Left lobe of liver (tissue), 2 donors: ENCODE results near the gene MGAT5. TPM values are rescaled to one million over a fixed set of nuclear protein-coding genes. Genes with fewer than 3 reads are reported as not detected.

Experiments
- ATAC-seq: fragments of 200-7000 bp; cut with Tn5 transposase; one replicate; pipeline ENCODE4 v1.9.1; 2020; ENCODE audit warnings: mild to moderate bottlenecking, moderate library complexity
- DNase-seq: peaks from one replicate; pipeline ENCODE4 v3.0.0-alpha.2; 2020; ENCODE audit warnings: low spot score
- total RNA-seq: library from RNA; stranded (reverse); gene quantifications from one replicate; pipeline ENCODE4 v1.2.1, GENCODE V29; 2021
- donor health status: DM: no; HTN: no; CAD: no; lungs with moderate emphysema.
- donor health status: DM: no; HTN: yes; CAD: no.

The MGAT5 gene
- total RNA-seq, 1 donor from 2014 or later = 7.5 TPM

GRCh38 chr2:134331081-134331480 lies 77.2 kb downstream of the MGAT5 start:
- no peak for DNase-seq
- ATAC-seq = no peak

GRCh38 chr2:134333646-134334189 lies 79.8 kb downstream of the MGAT5 start:
- ATAC-seq (no peak), DNase-seq (no peak)

- DNase-seq = no peak
These were observed 80.9 kb downstream of the MGAT5 start for GRCh38 chr2:134334542-134335353.

GRCh38 chr2:134335601-134336000 lies 81.7 kb downstream of the MGAT5 start:
- ATAC-seq = no peak
- DNase-seq = no peak

More at GRCh38 chr2:134334542-134335353, 80.9 kb downstream of the MGAT5 start:
- ATAC-seq = no peak

GRCh38 chr2:134336352-134336751 lies 82.5 kb downstream of the MGAT5 start:
- ATAC-seq (no peak), DNase-seq (no peak)

GRCh38 chr2:134336921-134337320 lies 83.0 kb downstream of the MGAT5 start:
- ATAC-seq (no peak), DNase-seq (no peak)

- ATAC-seq (no peak), DNase-seq (no peak)
These were observed 83.8 kb downstream of the MGAT5 start for GRCh38 chr2:134337631-134338030.

- ATAC-seq = no peak
- no peak for DNase-seq
These were observed 84.3 kb downstream of the MGAT5 start for GRCh38 chr2:134338208-134338607.

GRCh38 chr2:134341476-134341875 lies 87.6 kb downstream of the MGAT5 start:
- ATAC-seq (no peak), DNase-seq (no peak)

- ATAC-seq (no peak), DNase-seq (no peak)
These were observed 91.3 kb downstream of the MGAT5 start for GRCh38 chr2:134344954-134345697.

- DNase-seq (no peak), ATAC-seq (no peak)
These were observed 92.3 kb downstream of the MGAT5 start for GRCh38 chr2:134346141-134346540.

GRCh38 chr2:134347756-134348155 lies 93.9 kb downstream of the MGAT5 start:
- ATAC-seq (no peak), DNase-seq (no peak)

- no peak for DNase-seq
- ATAC-seq = no peak
These were observed 94.4 kb downstream of the MGAT5 start for GRCh38 chr2:134348239-134348638.

- DNase-seq (no peak), ATAC-seq (no peak)
These were observed 94.9 kb downstream of the MGAT5 start for GRCh38 chr2:134348760-134349159.

GRCh38 chr2:134351016-134351415 lies 97.1 kb downstream of the MGAT5 start:
- DNase-seq = no peak
- ATAC-seq = no peak

GRCh38 chr2:134351899-134352298 lies 98.0 kb downstream of the MGAT5 start:
- ATAC-seq = no peak
- DNase-seq = no peak

- ATAC-seq (no peak), DNase-seq (no peak)
These were observed 99.0 kb downstream of the MGAT5 start for GRCh38 chr2:134352844-134353243.

GRCh38 chr2:134354611-134355010 lies 100.7 kb downstream of the MGAT5 start:
- no peak for ATAC-seq
- DNase-seq = no peak

GRCh38 chr2:134357814-134358213 lies 103.9 kb downstream of the MGAT5 start:
- ATAC-seq (no peak), DNase-seq (no peak)

- ATAC-seq (no peak), DNase-seq (no peak)
These were observed 105.7 kb downstream of the MGAT5 start for GRCh38 chr2:134359367-134360081.

- ATAC-seq (no peak), DNase-seq (no peak)
These were observed 107.0 kb downstream of the MGAT5 start for GRCh38 chr2:134360745-134361487.
